ENCODE measurements around the gene STK10.

DNA sequence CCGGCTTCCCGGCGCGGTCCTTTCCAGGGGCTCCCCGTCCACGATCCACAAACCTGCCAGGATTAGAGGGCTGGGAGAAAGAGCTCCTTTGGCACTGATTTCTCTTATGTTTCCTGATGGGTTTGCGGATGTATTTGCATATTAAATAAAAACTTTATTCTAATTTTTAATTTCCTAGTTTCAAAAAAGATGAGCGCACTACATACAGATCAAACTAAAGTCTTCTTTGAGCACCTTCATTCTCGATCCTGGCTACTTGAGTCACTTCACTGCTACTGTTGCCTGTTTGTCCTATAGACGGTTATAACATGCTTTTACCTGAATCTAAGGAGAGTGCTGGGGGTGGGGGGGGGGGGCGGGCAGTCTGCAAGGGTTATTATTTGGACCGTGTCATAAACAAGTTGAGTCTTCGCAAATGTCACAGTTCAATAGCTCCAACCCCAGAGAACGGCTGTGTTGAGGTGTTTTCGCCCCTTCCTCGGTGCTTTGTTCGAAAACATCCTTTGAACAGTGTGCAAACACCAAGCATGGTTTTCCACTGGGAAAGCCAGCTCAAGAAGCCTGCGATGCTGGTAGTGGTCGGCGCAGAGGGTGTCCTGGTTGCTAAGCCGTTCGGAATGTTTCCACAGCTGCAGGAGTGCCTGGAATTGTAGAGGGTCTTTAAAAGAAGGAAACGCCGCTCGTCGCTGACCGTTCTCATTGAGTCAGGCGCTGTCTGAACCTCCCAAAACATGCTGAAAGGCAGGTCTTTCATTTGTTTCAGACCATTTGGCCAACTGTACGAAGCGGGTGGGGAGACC is 1.1 kb upstream of the STK10 start:
- TF ChIP-seq, protein P1, sequence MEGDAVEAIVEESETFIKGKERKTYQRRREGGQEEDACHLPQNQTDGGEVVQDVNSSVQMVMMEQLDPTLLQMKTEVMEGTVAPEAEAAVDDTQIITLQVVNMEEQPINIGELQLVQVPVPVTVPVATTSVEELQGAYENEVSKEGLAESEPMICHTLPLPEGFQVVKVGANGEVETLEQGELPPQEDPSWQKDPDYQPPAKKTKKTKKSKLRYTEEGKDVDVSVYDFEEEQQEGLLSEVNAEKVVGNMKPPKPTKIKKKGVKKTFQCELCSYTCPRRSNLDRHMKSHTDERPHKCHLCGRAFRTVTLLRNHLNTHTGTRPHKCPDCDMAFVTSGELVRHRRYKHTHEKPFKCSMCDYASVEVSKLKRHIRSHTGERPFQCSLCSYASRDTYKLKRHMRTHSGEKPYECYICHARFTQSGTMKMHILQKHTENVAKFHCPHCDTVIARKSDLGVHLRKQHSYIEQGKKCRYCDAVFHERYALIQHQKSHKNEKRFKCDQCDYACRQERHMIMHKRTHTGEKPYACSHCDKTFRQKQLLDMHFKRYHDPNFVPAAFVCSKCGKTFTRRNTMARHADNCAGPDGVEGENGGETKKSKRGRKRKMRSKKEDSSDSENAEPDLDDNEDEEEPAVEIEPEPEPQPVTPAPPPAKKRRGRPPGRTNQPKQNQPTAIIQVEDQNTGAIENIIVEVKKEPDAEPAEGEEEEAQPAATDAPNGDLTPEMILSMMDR (conservative IDR thresholded peaks at IDR 0.05; ENCODE audit: low read depth, low read length): 0 out of 2 replicates have a peak, but pooled peaks have one; percentile 4
- no peak for TF ChIP-seq EZH2phosphoT487 (IDR thresholded peaks at IDR 0.05; ENCODE audit: borderline replicate concordance, low read length)

Measured in PC-3 (cell line).